Stimulated activated CD8-positive, alpha-beta memory T cell treated with anti-CD3 and anti-CD28 coated beads, Interleukin-4, amount 100 ng/mL, for 48 hours (primary cell): Measurements from ENCODE around the gene CALN1.
"Not testable (repeated sequence)": the region's sequence is repeated elsewhere in the genome, so short reads cannot be mapped to it uniquely, and the experiment has no call there.

Experiments
- DNase-seq: peaks from one replicate; pipeline ENCODE4 v3.0.0-alpha.2; 2020

Gene CALN1

DNA sequence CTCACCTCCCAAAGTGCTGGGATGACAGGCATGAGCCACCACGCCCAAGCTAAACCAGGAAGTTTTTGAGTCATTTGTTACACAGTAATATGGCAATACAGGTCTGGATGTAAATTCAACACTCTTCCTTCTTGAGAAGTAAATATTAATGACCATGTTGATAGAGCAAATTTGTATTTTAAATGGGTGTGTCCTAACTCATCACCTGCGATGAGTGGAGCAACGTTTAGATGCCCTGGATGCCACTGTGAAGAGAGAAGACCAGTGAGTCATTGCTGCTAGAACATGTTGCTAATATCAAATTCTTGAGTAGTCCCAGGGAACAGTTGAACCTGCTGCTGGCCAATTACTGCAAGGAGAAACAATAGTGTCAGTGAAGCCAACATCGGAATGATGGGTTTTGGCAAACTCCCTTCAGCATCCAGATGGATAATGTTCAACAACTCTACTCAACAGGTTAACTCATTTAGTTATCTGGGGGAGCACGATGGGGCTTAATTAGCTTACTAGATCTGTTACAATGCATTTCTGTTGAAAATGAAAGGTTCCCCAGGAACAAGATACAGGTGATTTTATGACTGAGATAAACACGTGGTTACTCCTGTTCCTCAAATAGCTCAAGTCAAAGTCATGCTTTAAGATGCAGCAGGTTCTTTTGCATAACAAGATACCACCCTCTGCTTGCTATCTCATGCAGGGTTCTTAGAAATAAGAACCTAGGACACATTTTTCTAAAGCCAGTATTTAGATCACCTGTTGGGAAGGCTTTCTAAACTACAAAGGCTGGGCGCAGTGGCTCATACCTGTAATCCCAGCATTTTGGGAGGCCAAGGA is 146.8 kb downstream of the CALN1 start:
- DNase-seq = no peak

- DNase-seq = no peak
Measured at GRCh38 chr7:72260406-72260805, 151.7 kb downstream of the CALN1 start.

- DNase-seq = no peak
Measured at GRCh38 chr7:72258074-72258473, 154.1 kb downstream of the CALN1 start.

- no peak for DNase-seq
Measured at GRCh38 chr7:72254455-72254854, 157.7 kb downstream of the CALN1 start.

GRCh38 chr7:72249106-72249505 is 163.0 kb downstream of the CALN1 start:
- DNase-seq = no peak

- DNase-seq = no peak
Measured at GRCh38 chr7:72244826-72245398, 167.2 kb downstream of the CALN1 start.

DNA sequence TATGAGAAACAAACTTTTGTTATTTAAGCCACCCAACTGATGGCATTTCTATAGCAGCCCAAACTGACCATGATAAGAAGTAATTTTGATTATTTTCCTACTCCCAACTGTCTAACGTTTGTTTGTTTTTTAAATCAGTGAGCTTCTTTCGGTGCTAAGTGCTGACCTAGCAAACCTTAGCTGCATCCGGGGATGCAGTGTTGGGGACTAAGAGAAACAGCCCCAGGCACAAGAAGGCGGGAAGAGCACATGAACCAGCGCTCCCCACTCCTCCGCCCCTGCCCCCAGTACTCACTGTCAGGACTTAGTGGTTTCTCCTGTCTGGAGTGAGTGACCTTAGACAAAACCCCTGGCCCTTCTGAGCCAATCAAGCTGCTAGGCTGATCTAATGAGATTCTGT is 168.8 kb downstream of the CALN1 start:
- no peak for DNase-seq

GRCh38 chr7:72235351-72235750 is 176.8 kb downstream of the CALN1 start:
- DNase-seq = no peak

- no peak for DNase-seq
Measured at GRCh38 chr7:72234086-72234485, 178.1 kb downstream of the CALN1 start.

GRCh38 chr7:72230281-72230680 is 181.9 kb downstream of the CALN1 start:
- no peak for DNase-seq

- no peak for DNase-seq
Measured at GRCh38 chr7:72223351-72223750, 188.8 kb downstream of the CALN1 start.

DNA sequence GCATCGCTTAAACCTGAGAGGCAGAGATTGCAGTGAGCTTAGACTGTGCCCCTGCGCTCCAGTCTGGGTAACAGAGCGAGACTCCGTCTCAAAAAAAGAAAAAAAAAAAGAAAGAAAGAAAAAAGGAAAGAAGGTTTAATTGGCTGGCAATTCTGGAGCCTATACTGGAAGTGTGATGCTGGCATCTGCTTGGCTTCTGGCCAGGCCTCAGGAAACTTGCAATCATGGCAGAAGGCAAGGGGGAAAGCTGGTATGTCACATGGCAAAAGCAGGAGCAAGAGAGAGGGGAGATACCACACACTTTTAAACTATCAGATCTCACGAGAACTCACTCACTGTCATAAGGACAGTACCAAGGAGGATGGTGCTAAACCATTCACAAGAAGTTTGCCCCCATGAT is 190.0 kb downstream of the CALN1 start:
- DNase-seq = no peak

DNA sequence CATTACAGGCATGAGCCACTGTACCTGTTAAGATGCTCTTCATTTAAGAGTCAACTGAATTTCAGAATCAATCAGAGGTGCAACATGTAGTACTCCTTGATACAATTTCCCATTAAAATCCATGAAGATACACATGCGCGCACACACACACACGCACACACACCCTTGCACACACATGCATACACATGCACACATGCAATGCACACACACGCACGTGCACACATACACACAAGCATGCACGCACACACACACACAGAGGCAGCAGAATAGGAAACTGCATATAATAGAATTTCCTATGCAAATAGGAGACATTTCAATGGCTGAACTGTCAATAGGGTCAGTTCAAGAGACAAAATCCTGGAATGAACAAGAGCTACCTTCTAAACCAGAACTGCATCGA is 192.6 kb downstream of the CALN1 start:
- DNase-seq = no peak

DNA sequence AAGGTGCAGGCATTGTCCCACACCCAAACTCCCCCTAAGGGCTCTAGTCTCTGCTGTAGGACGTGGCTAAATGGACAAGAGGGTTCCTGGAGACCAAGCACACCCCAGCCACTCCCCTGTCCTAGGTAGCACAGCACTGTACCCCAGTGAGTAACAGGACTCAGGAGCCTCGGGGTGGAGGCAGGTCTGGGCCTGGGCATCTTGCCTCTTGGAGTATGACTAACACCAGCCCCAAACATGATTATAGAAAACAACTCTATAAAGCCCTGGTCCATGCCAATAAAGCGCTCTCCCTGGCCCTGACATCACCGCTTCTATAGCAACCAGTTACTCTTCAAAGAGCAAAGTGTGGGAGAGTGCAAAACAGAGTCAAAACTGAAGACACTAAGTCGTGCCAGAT is 195.0 kb downstream of the CALN1 start:
- no peak for DNase-seq

DNA sequence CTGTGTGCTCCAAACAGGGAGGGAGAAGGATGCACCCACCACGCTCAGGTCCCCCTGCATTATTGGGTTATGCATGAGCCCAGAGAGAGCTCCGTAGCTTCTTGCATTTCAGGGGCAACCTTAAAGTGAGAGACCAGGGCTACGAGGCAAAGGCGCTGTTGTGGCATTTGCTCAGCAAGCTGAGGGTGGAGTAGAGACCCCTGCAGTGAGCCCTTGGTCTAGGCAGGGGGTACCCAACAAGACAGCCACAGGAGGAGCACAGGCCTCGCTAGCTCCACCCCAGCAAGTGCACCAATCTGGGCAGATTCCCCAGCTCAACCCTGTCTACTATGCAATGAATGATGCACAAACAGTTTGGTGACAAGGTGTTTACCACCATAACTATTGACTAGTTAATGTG is 198.4 kb downstream of the CALN1 start:
- no peak for DNase-seq

- DNase-seq = no peak
Measured at GRCh38 chr7:72213081-72213480, 199.1 kb downstream of the CALN1 start.

GRCh38 chr7:72211175-72211574 is 201.0 kb downstream of the CALN1 start:
- no peak for DNase-seq

- not testable (repeated sequence) for DNase-seq
Measured at GRCh38 chr7:72209006-72209405, 203.1 kb downstream of the CALN1 start.

DNA sequence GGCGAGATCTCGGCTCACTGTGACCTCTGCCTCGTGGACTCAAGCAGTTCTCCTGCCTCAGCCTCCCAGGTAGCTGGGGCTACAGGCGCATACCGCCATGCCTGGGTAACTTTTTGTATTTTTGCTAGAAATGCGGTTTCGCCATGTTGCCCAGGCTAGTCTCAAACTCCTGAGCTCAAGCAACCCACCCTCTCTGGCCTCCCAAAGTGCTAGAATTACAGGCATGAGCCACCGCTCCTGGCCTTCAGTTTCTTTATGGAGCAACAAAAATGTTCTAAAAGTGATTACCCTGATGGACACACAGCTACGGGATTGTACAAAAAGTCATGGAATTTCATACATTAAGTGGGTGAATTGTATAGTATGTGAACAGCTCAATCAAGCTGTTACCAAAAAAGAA is 216.0 kb downstream of the CALN1 start:
- DNase-seq = no peak

- DNase-seq = no peak
Measured at GRCh38 chr7:72190919-72191318, 221.2 kb downstream of the CALN1 start.

- DNase-seq = no peak
Measured at GRCh38 chr7:72190146-72190545, 222.0 kb downstream of the CALN1 start.

DNA sequence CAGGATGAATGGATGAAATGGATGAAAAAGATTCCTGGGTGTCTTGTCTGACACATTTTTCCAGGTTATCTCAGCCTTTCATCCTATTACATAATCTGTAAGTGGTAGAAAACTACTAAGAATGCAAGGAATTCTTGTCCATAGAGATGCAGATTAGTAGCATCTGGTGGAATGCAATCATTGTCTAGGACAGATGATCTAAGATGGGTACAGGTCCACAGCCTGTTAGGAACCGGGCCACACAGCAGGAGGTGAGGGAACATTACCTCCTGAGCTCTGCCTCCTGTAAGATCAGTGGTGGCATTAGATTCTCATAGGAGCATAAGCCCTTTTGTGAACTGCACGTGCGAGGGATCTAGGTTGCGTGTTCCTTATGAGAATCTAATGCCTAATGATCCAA is 225.0 kb downstream of the CALN1 start:
- no peak for DNase-seq

DNA sequence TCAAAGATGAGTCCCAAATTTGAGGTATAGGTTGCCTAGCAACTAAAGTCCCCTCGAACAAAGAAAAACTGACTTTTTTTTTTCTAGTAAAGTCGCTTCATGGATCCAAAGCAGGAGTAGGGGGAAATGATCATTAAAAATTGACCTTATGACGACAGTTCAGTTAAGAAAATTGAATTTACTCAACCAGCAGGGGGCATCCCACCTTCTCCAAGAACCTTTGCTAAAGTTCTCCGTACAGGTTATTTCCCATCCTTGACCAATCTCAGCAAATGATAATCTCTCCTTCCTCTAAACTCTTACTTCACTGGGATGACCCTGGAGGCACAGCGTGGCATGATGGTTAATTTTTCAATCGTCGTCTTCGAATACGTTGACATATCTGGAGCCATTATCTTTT is 228.3 kb downstream of the CALN1 start:
- DNase-seq = no peak

GRCh38 chr7:72182036-72182435 is 230.1 kb downstream of the CALN1 start:
- no peak for DNase-seq

DNA sequence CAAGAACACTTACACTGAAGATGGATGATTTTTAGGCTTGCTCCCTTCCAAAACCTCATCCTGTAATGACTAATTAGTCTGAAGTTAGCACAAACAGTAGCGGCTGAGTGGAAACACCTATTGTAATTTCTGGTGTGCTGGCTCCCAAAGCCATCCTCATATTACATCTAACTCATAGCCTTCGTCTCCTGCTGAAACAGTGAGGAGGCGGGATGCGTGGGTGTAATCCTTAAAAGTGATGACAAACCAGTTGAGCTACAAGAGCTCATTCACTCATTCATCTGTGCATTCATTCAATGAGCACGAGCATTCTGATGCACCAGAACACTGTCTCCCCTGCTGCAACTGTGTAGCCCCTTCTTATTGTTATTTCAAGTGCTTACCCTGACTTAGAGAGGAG is 235.3 kb downstream of the CALN1 start:
- DNase-seq = no peak
